NCI-H526 treated with DMSO at 0.1 percent for 48 hours (cell line): ENCODE data around the gene ABLIM1.

Experiments
- DNase-seq: peaks from one replicate; lab custom pipeline; 2025; lab: John Stamatoyannopoulos, UW

ABLIM1 gene

DNA sequence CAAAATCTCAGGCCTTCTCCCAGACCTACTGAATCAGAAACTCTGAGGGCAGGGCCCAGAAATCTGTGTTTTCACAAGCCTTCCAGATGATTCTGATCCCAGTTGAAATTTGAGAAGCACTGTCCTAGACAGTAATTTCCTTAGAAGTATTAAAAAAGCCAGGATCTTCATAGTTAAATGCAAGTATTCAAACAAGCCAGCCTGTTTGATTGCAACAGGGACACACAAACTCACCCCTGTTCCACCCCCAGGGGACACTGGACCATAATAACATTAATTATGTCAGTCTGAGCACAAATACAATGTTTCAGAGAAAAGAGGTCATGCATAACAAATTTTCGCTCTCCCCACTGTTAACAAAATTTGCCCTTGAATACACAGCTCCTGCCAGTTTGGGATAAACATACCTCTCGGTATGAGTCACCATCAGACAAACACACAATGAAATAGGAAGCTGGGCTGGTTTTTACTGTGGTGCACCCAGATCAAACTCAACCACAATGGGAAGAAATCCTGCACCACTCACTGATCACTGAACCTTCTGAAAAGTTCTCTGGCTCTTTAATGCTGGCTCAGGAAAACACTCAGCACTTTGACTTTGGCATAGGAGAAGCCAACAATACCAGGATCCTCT, 34.3 kb downstream of the ABLIM1 start:
- DNase-seq = no peak

DNA sequence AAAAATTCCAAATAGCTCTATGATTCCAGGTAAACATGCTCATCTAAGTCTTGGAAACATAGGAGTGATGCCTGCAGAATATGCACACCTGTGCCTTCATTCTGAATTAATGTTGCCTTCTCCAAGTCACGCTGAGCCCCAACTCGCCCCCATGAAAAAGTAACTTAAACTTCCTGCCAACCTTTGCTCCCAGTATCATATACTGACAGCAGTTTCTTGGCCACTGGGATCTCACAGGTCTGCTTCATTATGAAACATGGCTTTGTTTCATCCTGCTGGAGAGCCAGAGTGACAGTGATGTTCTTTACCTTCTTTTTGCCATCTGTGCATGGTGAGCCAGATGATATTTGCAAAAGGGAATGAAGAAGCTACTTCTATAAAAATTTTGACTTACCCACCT, 34.9 kb downstream of the ABLIM1 start:
- no peak for DNase-seq

DNA sequence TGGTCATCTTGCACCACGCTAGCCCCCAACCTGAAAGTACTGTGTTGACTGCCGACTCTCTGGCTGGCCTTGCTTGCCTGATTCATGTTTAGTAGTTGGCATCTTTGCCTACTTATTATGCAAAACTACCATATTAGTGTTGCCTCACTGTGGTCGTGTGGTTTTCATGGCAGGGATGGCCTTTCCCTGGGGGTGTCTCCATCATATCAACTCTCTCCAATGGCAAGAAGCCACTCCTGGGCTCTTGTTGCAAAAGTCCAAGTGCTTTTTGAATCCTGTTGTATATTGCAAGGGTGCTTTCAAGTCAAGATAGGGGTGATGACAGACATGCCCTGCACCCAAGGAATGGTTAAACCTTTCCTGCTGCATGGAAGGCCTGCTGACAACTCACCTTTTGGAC, 39.4 kb downstream of the ABLIM1 start:
- no peak for DNase-seq

DNA sequence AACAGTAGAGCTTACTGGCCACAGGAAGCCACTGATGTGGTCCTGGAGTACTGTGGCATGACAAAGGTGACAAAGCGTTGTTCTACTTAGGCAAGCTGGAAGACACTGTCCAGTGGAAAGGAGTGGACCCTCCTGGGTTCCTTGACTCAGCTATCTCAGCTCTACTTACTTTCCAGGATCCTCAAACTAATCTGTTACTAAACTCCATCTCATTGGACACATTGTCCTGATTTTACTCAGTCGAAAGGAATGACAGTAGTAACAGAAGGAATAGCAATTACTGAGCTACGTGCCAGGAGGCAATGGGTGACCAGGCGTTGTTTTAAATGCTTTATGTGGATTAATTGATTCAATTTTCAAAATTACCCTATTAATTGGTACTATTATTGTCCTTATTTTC, 41.6 kb downstream of the ABLIM1 start:
- DNase-seq = no peak

DNA sequence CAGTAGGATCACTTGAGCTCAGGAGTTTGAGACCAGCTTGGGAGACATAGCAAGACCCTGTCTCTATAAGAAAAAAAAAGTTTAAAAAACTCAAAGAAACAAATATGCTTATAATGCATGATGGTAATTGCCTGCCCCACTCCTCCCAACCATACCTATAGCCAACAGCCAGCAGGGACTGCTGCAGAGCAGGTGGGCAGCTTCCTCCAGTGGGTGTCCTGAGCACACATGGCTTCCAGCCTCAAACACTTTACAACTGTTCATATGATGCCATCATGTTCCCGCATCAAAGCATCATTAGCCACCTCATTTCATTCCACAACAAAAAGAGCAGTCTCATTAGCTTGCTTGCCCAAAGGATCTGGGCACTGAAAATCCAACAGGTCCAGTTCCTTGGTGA, 42.0 kb downstream of the ABLIM1 start:
- no peak for DNase-seq

DNA sequence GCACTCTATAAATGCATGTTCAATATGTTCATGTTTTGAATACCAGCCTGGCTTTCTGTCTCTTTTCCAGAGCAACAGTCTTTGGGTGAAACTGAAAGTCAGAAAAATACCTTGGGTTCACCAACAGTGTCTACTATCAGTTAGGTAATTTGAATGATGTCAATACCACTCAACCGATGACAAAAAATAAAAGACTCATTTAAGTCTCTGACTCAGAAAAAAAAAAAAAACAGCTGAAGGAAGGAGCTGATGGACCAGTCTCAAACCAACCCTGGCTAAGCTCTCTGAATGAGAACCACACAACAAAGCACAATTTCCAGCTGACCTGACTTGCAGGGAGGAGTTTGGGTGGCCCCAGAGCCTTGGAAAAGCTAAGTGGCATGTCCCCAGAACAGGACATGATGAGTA, 42.5 kb downstream of the ABLIM1 start:
- no peak for DNase-seq

DNA sequence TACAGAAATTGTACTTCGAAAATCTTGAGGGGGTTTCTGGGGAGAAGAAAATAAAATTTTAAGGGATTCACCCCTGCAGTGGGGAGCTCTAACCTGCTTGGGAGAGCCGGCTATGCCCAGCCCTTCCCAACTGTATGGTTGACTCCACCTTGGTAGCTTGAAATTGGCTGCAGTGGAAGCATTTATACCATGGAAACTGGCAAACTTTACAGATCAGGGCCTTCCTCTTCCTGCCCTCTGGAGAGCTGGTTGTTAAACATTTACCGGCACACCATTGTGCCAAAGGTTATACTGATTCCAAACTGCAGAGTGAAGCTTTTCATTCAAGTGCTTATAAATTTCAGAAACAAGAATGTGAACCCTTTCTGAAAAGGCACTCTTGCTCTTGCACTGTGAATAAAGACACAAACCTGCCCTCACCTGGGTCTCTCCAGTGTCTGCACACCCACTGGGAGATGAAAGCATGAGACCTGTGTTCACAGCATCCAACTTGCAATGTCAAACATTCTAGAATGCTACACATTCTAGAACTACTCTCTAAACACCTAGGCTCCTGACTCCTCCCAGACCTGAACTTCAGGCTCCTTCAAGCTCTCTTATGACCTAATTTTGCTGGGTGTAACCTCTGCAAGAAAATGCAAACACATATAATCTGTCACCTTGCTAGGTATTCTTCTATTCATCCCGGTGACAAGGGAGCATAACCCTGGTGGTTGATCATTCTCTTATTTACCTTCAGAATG, 44.7 kb downstream of the ABLIM1 start:
- no peak for DNase-seq

DNA sequence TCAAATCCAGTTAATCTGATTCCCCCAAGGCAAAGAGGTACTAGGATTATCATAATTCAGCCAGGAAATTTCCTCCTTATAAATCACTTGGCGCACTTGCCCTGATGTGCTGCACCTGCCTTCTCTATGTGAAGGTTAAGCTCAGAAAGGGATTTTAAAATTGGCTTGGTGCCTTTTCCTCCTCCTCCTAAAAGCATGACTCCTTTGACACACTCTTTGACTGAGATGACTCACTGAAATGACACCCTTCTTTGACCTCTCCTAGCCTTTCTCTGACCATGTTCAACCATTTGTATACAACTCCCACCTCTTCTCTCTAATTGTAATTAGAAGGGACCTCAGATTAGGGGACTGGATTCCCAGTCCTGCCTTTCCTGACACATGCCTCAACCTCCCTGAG, 46.5 kb downstream of the ABLIM1 start:
- no peak for DNase-seq

DNA sequence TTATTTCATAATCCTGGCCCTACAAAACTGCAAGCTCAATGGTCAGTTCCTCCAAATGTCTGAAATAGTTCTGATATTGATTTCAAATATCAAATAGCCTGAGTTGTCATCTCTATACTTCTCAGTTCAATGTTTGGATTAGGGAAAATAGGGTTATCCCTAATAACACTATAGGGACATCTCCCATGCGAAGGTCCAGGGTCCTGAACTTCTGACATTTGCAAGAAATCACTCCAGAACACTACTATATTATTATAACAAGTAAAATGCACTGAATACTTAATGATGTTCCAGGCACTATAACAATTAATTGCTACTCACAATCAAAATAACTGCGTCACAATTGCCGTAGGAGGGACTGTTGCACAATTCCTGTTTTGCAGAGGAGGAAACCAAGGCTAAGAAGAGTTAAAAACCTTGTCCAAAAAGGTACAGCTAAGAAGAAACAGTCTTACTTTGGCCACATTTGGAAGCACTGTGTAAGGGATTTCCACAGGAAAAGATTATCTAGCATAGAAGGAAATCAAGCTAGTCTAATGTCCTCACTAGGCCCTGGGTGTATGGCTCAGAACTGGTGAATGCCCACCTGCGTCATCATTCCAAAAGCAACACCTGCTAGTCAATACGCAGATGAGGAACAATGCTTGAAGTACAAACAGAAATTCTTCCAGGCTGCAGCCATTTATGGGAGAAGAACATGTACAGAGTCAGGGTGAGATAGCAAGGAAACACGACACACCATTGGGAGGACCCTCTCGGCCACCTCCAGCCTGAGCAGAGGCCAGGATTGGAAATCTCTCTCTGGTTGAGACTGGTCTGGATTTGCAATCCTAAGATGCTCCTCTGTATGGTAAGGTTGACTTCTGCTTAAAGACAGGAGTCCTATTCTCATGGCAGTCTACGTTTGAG, 48.3 kb downstream of the ABLIM1 start:
- no peak for DNase-seq

DNA sequence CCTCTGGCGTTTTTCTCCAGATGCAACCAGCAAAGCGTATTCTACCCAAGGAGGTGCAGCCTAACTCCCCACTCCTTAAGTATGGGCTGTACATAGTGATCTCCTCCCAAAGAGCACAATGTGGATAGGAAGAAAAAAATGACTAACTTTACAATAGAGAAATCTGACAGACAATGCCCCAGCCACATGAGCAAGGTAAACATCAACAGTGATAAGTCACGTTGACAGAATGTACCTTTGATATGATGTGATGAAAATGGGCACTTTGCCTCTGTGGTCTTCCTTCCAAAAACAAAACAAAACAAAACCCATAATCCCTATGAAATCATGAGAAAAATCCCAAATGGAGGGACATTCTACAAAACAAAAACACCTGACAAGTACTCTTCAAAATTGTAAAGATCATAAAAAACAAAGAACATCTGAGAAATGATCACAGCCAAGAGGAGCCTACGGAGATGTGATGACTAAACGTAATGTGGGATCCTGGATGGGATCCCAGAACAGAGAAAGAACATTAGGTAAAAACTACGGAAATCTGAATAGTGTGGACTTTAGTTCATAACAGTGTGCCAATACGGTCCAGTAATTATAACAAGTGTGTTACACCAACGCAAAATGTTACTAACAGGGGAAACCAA, 50.6 kb downstream of the ABLIM1 start:
- no peak for DNase-seq

DNA sequence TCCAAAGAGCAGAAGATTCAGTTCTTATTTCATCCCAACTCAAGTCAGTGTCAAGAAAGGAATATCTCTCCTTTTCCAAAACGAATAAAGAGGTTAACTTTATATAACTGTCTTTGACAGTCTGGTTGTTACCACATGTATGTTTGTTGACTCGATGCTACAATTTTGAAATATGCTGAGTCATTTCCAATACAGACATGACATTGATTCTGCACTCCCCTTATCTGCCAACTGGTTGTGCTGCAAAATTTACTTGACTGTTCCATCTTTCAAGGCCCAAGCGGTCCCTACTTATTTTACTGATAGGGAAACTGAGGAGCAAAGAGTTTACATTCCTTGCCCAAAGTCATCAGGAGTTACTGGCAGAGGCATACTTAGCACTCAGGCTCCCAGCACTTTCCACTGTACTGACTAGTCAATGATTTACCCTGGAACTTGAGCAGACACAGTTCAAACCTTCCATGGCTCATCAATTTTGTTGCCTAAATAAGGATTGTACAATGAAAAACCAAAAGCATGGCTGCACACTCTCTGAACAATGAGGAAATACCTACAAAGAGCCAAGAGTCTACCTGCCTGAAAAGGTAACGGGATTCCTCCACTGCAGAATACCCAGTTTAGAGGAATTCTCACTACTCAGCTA, 52.8 kb downstream of the ABLIM1 start:
- DNase-seq = no peak

DNA sequence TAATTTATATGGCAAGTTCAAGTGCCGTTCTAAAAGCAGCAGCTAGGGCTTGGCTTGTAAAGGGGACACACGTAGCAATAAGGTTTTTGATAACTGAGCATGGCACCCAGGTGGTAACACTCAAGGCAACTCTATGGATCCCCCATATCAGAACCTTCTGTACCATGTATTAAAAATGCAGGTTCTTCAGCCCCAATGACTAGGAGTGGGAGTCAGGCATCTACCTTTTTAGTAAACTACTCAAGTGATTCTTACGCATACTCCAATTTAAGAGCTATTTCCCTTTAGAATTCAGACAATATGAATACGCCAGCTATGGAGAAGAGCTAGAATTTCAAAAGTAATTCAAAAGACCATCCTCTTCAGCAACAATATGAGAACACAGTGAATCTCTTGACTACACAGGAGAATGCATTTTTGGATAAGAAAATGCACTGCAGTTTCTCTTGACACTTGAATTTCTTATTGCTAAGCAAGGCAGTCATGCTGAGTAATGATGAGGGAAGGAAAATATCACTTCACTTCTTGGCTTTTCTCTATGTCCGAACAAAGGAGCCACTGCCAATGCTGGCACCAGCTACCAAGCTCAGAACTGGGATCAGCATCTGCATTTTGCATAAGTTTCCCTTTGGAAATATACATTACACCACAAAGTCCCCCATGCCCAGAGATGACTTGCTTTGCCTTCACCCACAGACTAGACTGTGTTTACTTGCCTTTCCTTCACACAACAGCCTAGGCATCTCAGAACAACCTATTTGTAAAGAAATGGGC, 53.5 kb downstream of the ABLIM1 start:
- no peak for DNase-seq

DNA sequence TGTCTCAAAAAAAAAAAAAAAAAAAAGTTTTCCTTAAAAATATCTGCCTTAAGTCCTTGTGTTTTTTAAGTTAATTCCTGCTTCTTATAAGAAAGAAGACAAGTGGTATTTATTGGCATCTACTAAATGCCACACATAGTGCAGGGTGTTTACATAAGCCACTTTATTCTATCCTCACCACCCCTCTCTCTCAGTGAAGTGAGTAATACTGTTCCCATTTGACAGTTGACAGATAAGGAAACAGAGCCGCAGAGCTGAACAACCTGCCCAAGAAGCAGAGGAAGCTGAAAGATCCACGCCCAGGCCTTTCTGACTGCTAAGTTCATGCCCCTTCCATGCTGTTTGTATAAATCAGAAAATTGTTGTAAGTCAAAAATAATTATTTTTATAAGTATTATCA, 54.1 kb downstream of the ABLIM1 start:
- DNase-seq = no peak

DNA sequence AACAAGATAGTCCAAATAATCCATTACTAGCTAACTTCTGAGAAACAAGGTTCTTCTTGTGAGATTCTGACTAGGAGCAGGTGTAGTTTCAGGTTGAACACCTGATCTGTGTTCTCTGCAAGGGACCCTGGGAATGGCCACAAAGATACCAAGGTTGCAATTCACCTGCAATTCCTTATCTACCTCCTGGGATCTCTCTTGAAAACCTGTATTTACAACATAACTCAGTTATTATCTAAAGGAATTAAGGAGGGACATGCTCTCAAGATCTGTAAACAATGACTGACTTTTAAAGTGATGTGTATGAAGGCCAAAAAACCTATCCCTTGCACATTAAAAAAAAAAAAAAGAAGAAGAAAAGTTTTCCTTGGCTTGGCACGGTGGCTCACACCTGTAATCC, 54.8 kb downstream of the ABLIM1 start:
- no peak for DNase-seq

DNA sequence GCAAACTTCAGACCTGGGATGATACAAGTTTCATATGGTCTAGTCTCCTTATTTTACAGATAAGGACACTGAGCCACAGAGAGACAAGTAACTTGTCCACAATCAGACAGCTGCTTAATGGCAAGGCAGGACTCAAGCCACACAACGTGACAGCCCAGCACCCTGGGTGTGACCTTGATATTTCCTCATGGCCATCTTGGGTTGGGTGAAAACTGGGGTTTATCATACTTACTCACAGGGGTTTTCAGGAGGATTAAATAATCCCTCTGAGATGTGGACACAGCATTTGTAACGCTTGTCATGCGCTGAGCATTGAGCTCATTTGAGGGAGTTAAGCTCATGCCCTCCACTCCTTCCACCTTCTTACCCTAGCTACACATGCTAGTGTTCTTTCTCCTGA, 58.0 kb downstream of the ABLIM1 start:
- DNase-seq = no peak

DNA sequence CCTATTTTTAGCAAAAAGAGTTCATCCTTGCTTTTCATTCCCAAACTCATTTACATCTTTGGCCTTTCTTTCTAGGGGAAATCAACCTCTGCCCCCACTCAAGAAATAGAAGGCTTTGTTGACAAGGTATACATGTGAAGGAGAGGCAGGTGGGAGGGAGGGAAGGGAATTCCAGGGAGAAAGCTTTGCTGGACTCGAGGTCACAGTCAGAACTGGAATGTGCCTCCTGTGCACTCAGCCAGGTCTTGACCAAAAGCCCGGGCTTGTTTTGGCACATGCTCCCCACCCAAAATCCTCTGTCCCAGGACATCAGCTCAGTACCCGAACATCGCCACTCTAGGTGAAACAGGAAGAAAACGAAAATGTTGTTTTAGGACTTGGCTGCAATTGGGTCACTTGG, 61.3 kb downstream of the ABLIM1 start:
- no peak for DNase-seq

DNA sequence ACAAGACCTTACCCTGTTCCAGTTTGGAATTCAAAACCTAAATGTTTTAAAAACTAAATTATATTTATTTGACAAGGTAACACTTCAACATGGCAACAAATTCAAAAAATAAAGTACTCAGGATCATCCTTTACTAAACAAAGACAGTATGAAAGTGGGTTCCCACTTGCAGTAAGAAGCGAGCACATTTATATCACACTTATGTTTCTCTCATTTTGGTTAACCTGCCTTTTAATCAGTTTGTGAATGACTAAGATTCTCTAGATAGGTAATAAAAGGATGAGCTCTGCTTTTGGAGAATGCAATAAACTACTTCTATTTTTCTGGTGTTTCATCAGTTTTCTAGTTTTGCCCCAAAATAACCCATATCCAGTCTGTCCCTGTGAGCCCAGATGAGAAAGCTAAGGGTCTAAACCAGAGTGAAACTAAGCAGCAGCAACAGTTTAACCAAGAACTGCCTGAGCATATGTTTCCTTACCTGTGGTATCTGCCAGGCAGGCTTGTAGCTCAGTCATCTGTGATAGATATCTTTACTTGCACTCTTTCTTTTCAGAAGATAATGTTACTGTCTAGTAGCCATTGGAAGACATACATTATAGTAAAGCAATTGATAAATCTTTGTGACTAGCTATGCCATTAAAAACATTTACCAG, 64.1 kb downstream of the ABLIM1 start:
- no peak for DNase-seq

DNA sequence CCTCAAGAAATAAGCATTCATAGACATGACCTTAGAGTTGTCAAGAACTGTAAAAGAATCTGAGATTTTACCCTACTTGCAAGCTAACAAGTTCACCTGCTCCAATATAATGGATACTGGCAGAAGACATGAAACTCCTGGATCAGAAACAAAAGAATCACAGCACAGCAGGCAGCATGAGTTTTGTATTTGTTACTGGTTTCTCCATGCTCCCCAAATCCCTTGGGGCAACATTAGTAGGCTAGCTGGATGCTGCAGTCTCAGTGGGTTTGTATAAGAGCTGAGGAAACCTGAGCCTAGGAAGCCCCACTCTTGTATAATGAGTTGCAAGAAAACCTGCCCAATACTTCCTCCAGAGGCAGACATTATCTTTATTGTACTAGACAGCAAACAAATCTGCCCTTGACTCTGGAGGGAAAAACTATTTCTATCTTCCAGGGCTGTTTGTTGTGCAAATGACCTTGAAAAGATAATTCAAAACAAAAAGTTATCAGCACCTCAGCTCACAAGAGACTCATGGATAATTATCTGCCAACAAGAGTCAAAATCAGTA, 64.8 kb downstream of the ABLIM1 start:
- no peak for DNase-seq

DNA sequence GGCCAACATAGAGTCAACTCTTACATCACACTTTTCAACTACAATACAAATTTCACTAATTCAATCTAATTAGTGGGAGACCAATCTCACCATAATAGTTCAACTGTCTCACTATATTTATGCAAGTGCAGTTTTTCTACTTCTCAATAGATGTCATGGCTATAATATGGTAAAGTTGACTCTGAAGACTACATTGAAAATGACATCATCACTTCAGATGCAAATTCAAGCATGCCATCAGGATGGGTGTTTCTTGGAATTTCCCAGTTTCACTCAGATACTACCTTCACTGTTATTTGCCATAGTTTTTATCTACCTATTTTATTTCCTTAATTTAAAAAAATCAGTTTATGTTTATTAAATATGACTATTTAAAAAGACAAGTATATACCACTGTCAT, 67.1 kb downstream of the ABLIM1 start:
- DNase-seq = no peak

DNA sequence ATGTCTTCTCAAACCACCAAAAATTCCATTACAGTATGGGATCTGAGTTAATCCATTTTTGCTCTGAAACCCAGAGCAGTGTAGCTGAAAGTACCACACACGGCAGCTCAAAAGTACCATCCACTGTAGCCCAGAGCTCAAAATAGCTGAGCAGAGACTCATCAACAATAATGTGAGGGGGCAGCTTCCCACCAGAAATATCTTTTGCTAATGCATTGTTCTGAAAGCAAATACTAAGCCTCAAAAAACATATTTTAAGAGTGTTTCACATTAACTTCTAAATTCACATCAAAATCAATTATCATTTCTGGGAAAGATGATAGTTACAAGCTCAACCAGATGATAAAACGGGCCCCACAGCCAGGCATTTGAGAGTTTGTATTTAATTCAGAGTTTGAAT, 73.7 kb downstream of the ABLIM1 start:
- no peak for DNase-seq
